ENCODE data around the gene KLHL2.

Gene KLHL2

GRCh38 chr4:165289423-165289785 lies 82.0 kb downstream of the KLHL2 start:
- no peak for DNase-seq (ENCODE audit: low read depth in 2 of 2)

- DNase-seq (ENCODE audit: low read depth in 2 of 2): no peak
These were observed 85.7 kb downstream of the KLHL2 start for GRCh38 chr4:165293061-165293460.

GRCh38 chr4:165293927-165294649 lies 86.7 kb downstream of the KLHL2 start:
- no peak for DNase-seq (ENCODE audit: low read depth in 2 of 2)

GRCh38 chr4:165294907-165295306 lies 87.5 kb downstream of the KLHL2 start:
- DNase-seq (ENCODE audit: low read depth in 2 of 2): no peak

- DNase-seq (ENCODE audit: low read depth in 2 of 2): no peak
These were observed 90.3 kb downstream of the KLHL2 start for GRCh38 chr4:165297626-165298025.

- DNase-seq (ENCODE audit: low read depth in 2 of 2): no peak
These were observed 92.2 kb downstream of the KLHL2 start for GRCh38 chr4:165299399-165300060.

- DNase-seq (ENCODE audit: low read depth in 2 of 2): no peak
These were observed 94.5 kb downstream of the KLHL2 start for GRCh38 chr4:165301833-165302232.

GRCh38 chr4:165302658-165303057 lies 95.3 kb downstream of the KLHL2 start:
- no peak for DNase-seq (ENCODE audit: low read depth in 2 of 2)

- no peak for DNase-seq (ENCODE audit: low read depth in 2 of 2)
These were observed 100.8 kb downstream of the KLHL2 start for GRCh38 chr4:165308166-165308565.

- DNase-seq (ENCODE audit: low read depth in 2 of 2): no peak
These were observed 101.2 kb downstream of the KLHL2 start for GRCh38 chr4:165308606-165309005.

GRCh38 chr4:165309456-165309855 lies 102.1 kb downstream of the KLHL2 start:
- DNase-seq (ENCODE audit: low read depth in 2 of 2): no peak

- no peak for DNase-seq (ENCODE audit: low read depth in 2 of 2)
These were observed 105.1 kb downstream of the KLHL2 start for GRCh38 chr4:165312506-165312905.

GRCh38 chr4:165319030-165319429 lies 111.7 kb downstream of the KLHL2 start:
- DNase-seq (ENCODE audit: low read depth in 2 of 2): no peak

- DNase-seq (ENCODE audit: low read depth in 2 of 2): no peak
These were observed 112.1 kb downstream of the KLHL2 start for GRCh38 chr4:165319509-165319908.

- no peak for DNase-seq (ENCODE audit: low read depth in 2 of 2)
These were observed 117.0 kb downstream of the KLHL2 start for GRCh38 chr4:165324236-165324917.

GRCh38 chr4:165324918-165325304 lies 117.5 kb downstream of the KLHL2 start:
- no peak for DNase-seq (ENCODE audit: low read depth in 2 of 2)

GRCh38 chr4:165325732-165326512 lies 118.6 kb downstream of the KLHL2 start:
- DNase-seq (ENCODE audit: low read depth in 2 of 2): no peak

GRCh38 chr4:165326831-165327210 lies 119.5 kb downstream of the KLHL2 start:
- no peak for DNase-seq (ENCODE audit: low read depth in 2 of 2)

GRCh38 chr4:165327211-165328100 lies 120.1 kb downstream of the KLHL2 start, which contains the start of gene MSMO1:
Gene MSMO1 (plus strand): TSS chr4:165327669. CDS start chr4:165333371, 5,702 bp downstream.
- peak; percentile 94 to 97 for DNase-seq (ENCODE audit: low read depth in 2 of 2)

GRCh38 chr4:165328101-165328425 lies 120.7 kb downstream of the KLHL2 start:
- DNase-seq (ENCODE audit: low read depth in 2 of 2): no peak

- no peak for DNase-seq (ENCODE audit: low read depth in 2 of 2)
These were observed 121.3 kb downstream of the KLHL2 start for GRCh38 chr4:165328708-165329107.
